T-helper 2 cell (primary cell): ENCODE results near the gene RPL6.

Source experiments
- DNase-seq, 5 experiments: peaks; one replicate each; pipeline versions ENCODE4 v3.0.0 to v3.0.0-alpha.2; 2012 to 2022

The RPL6 gene

GRCh38 chr12:112375105-112375504 is 34.3 kb downstream of the RPL6 start:
- no peak for DNase-seq

DNA sequence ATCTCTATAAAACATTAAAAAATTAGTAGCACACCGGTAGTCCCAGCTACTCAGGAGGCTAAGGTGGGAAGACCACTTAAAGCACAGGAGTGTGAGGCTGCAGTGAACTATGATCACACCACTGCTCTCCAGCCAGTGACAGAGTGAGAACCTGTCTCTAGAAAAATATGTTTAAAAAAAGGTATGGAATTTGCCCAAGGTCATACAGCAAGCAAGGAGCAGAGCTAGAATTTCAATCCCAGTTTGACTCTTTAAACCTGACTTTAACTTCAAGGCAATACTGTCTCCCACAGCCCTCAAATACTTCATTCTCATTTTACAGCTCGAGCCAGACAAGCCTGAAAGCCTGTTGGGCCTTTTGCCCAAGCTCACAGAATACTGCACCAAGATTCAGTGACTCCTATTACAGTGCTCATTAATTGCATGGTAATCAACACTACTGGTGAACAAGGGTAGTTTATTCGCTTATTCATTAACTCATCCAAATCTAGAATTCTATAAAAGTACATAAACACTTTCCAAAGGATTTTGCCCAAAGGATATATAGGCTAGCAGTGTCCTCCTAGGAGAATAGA is 35.2 kb downstream of the RPL6 start:
- DNase-seq = no peak

DNA sequence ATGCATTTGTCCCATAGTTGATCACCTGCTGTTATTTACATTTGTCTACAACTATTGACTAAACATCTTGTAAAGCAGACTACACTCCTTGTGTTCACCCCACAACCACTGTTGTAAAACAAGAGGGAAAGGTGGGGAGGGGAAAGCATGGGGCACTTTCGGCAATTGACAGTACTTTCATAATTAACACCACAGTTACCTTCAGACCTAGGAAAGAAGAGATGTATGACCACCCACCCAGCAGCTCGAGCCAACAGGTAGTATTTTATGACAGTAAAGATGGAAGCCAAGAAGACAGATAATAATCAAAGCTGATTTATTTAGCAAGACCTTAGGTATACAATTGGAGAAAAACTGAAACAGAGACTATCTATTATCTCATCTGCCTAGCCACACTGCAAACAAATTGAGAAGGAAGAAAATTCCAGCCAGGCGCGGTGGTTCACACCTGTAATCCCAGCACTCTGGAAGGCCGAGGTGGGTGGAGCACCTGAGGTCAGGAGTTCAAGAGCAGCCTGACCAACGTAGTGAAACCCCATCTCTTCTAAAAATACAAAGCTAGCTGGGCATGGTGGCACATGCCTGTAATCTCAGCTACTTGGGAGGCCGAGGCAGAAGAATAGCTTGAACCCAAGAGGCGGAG is 38.4 kb downstream of the RPL6 start:
- no peak for DNase-seq

DNA sequence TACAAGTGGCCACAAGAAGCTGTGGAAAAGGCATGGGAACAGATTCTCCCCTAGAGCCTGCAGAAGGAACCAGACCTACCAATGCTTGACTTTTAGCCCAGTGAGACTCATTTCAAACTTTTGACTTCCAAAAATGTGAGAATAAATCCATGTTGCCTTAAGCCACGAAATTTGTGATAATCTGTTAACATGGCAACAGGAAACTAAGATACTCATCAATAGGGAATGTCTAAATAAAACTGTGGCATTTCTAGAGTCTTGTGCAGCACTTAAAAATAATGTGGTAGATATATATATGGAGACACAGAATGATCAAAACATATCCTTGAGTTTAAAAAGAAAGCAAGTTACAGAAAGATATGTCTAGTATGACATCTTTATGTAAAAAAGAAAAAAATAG is 39.2 kb downstream of the RPL6 start:
- no peak for DNase-seq

DNA sequence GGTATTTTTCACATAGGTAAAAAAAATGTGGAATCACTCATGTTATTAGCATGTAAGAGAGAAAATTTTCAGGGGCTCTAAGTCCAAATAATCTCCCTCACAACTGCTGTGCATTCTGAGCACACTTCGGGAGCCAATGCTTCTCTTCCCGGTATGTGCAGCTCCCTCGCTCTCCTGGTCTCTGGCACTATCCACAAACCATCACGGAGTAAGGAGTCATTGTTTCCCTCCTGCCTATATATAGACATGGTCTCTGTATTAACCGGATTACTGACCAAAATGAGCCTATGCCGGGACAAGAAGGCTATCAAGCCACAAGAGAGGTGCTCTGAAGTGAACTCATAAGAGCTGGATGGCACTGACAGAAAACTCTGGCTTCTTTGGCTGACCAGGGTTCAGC is 40.5 kb downstream of the RPL6 start:
- no peak for DNase-seq

GRCh38 chr12:112367965-112368364 is 41.4 kb downstream of the RPL6 start:
- DNase-seq = no peak

DNA sequence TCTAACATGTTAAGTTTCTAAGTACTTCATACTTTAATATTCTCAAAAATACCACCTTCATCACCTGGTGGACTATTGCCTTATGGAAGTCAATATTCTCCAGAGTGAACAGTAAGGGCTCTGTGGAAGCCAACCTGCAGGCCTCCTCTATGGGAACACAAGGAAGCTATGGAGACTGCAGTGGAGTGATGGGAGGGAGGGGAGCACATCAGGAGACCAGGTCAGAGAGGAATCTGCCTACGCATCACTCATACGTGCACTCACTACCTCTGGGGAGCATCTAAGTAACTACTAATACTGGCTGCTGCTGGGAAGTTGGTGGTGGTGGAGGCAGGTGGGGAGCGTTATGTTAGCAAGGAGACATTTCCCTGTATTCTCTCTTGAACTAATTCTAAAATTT is 47.1 kb downstream of the RPL6 start:
- no peak for DNase-seq

- DNase-seq = no peak
Observed at GRCh38 chr12:112361271-112361670, 48.1 kb downstream of the RPL6 start.

DNA sequence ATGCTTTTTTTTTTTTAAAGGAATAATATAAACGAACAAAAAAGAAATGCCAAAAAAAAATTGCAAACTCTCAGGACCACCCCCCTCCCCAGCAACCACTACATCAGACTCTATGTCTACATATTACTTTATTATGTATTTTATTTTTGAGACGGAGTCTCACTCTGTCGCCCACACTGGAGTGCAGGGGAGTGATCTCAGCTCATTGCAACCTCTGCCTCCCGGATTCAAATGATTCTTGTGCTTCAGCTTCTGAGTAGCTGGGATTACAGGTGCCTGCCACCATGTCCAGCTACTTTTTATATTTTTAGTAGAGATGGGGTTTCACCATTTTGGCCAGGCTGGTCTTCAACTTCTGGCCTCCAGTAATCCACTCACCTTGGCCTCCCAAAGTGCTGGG is 50.1 kb downstream of the RPL6 start:
- no peak for DNase-seq

- DNase-seq = no peak
Observed at GRCh38 chr12:112357214-112357613, 52.2 kb downstream of the RPL6 start.
